IPS DF 19.7 (cell line): ENCODE data around the gene EWSR1.
"Not testable (repeated sequence)": the region's sequence is repeated elsewhere in the genome, so short reads cannot be mapped to it uniquely, and the experiment has no call there.

Source experiments
- DNase-seq: peaks from one replicate; pipeline ENCODE4 v3.0.0-alpha.2; 2013; ENCODE audit warnings: low read depth, low spot score

The EWSR1 gene

GRCh38 chr22:29337631-29338284 is 69.7 kb downstream of the EWSR1 start:
- no peak for DNase-seq

GRCh38 chr22:29338398-29338797 is 70.3 kb downstream of the EWSR1 start:
- DNase-seq: no peak

GRCh38 chr22:29339381-29340235 is 71.5 kb downstream of the EWSR1 start:
- no peak for DNase-seq

- no peak for DNase-seq
Measured at GRCh38 chr22:29340566-29340965, 72.5 kb downstream of the EWSR1 start.

GRCh38 chr22:29341056-29341848 is 73.2 kb downstream of the EWSR1 start:
- no peak for DNase-seq

GRCh38 chr22:29341849-29342127 is 73.7 kb downstream of the EWSR1 start:
- DNase-seq: no peak

- DNase-seq: no peak
Measured at GRCh38 chr22:29342177-29342576, 74.1 kb downstream of the EWSR1 start.

GRCh38 chr22:29342577-29343312 is 74.7 kb downstream of the EWSR1 start:
- no peak for DNase-seq

GRCh38 chr22:29343313-29343805 is 75.3 kb downstream of the EWSR1 start:
- DNase-seq: no peak

- DNase-seq: no peak
Measured at GRCh38 chr22:29344137-29344536, 76.1 kb downstream of the EWSR1 start.

GRCh38 chr22:29344889-29345288 is 76.8 kb downstream of the EWSR1 start:
- DNase-seq: not testable (repeated sequence)

GRCh38 chr22:29345932-29346331 is 77.9 kb downstream of the EWSR1 start:
- DNase-seq: no peak

GRCh38 chr22:29346659-29347058 is 78.6 kb downstream of the EWSR1 start:
- DNase-seq: no peak

GRCh38 chr22:29348041-29348440 is 80.0 kb downstream of the EWSR1 start:
- no peak for DNase-seq

GRCh38 chr22:29348956-29349355 is 80.9 kb downstream of the EWSR1 start:
- no peak for DNase-seq
